Panc1 (cell line): Measurements from ENCODE around the gene NIPBL. TPM values are rescaled to one million over a fixed set of nuclear protein-coding genes. Genes with fewer than 3 reads are reported as not detected.

ENCODE experiments used
- ATAC-seq: fragments of 200-7000 bp; cut with Tn5 transposase; 2 replicates; pipeline ENCODE4 v1.9.1; 2020; ENCODE audit warnings: mild to moderate bottlenecking, moderate library complexity
- BruUV-seq: library from RNA; stranded (reverse); fragments of 400-500 nt; replicated peaks from 2 replicates; lab custom pipeline; 2021; lab: Mats Ljungman, UMichigan
- CTCF ChIA-PET: fragments of 300-600 bp; sonication (Branson Sonifier 250); formaldehyde crosslinking; loops from one replicate; lab custom pipeline; 2022; ENCODE audit warnings: antibody characterized with exemption; lab: Charles Lee
- POLR2A ChIA-PET: fragments of 300-600 bp; sonication (Branson Sonifier 250); formaldehyde crosslinking; loops from one replicate; lab custom pipeline; 2022; ENCODE audit warnings: antibody characterized with exemption; lab: Charles Lee
- DNase-seq: peaks from one replicate; pipeline ENCODE4 v3.0.0-alpha.2; 2010; ENCODE audit warnings: low read depth, low spot score
- H3K27ac ChIP-seq: 2 replicates; pipeline ENCODE4 v1.5.1; 2011; ENCODE audit warnings: mild to moderate bottlenecking, low read length, inconsistent platforms
- H3K27me3 ChIP-seq: fragments of 200-500 bp; sonication (Bioruptor generic); 2 replicates; pipeline ENCODE4 v1.6.0; 2014; ENCODE audit warnings: low read length, inconsistent platforms; ENCODE audit not compliant: control insufficient read depth, insufficient read depth
- H3K36me3 ChIP-seq: fragments of 200-500 bp; sonication (Bioruptor generic); 2 replicates; pipeline ENCODE4 v1.5.1; 2014; ENCODE audit warnings: inconsistent platforms, mild to moderate bottlenecking, low read length, moderate library complexity; ENCODE audit not compliant: control insufficient read depth, insufficient read depth
- H3K4me1 ChIP-seq: 2 replicates; pipeline ENCODE4 v1.5.1; 2011; ENCODE audit warnings: inconsistent platforms, mild to moderate bottlenecking, low read length, moderate library complexity; ENCODE audit not compliant: control insufficient read depth, insufficient read depth
- H3K4me3 ChIP-seq, 2 experiments: 2 replicates each; pipeline ENCODE4 v1.5.1; 2011 to 2012; ENCODE audit warnings: low read depth in 2 of 2, low read length in 2 of 2, mild to moderate bottlenecking in 2 of 2, inconsistent platforms in 1 of 2, moderate library complexity in 1 of 2
- H3K9me3 ChIP-seq: fragments of 200-500 bp; sonication (Bioruptor generic); 2 replicates; pipeline ENCODE4 v1.5.1; 2014; ENCODE audit warnings: low read depth, mild to moderate bottlenecking, inconsistent platforms, low read length, moderate library complexity; ENCODE audit not compliant: control insufficient read depth, insufficient read depth
- CTCF ChIP-seq: fragments of 450-650 bp; IDR thresholded peaks from 2 replicates; pipeline ENCODE4 v1.5.1; 2017; ENCODE audit warnings: mild to moderate bottlenecking
- POLR2AphosphoS5 ChIP-seq: IDR thresholded peaks from 2 replicates; pipeline ENCODE4 v1.6.1; 2012; ENCODE audit warnings: mild to moderate bottlenecking, low read depth, low read length, moderate library complexity
- REST ChIP-seq, 2 experiments: IDR thresholded peaks; 2 replicates each; pipeline ENCODE4 v1.6.1; 2011 to 2012; ENCODE audit warnings: low read depth in 2 of 2, control low read depth in 1 of 2, low read length in 1 of 2, mild to moderate bottlenecking in 1 of 2, moderate library complexity in 1 of 2; ENCODE audit not compliant: insufficient read depth in 1 of 2
- SIN3A ChIP-seq: IDR thresholded peaks from 2 replicates; pipeline ENCODE4 v1.6.1; 2012; ENCODE audit warnings: low read depth, mild to moderate bottlenecking, low read length, moderate library complexity, borderline replicate concordance; ENCODE audit not compliant: insufficient read depth
- TCF7L2 ChIP-seq: IDR thresholded peaks from 2 replicates; pipeline ENCODE4 v1.6.1; 2011; ENCODE audit warnings: mild to moderate bottlenecking, low read depth, low read length, inconsistent platforms
- in situ Hi-C: cut with HindIII; loops from 2 replicates; pipeline ENCODE4 v1.10.0; 2016; ENCODE audit warnings: low sequenced_read_pairs, low pct_unique_long_range_greater_than_20kb
- intact Hi-C: fragments of 100-400 bp; cut with micrococcal nuclease; formaldehyde crosslinking; loops from one replicate; pipeline ENCODE4 v1.10.0; 2022; ENCODE audit not compliant: unreplicated experiment
- total RNA-seq: library from RNA; stranded (reverse); gene quantifications from one replicate; pipeline ENCODE4 v1.2.1, GENCODE V29; 2021; ENCODE audit not compliant: unreplicated experiment

The NIPBL gene
- total RNA-seq, 1 experiment from 2014 or later, result 41.6 TPM

GRCh38 chr5:36985387-36985786, 108.8 kb downstream of the NIPBL start:
- Histone ChIP-seq H3K27ac (no peak overlapping the region), H3K36me3 (no peaks in the 10 kb centered on the region; the same call in 1 of the 2 replicates), H3K4me3 (no peak overlapping the region), H3K9me3 (no peaks in the 10 kb centered on the region), H3K4me1 (no peaks in the 10 kb centered on the region; the same call in 1 of the 2 replicates), H3K27me3 (no peaks in the 10 kb centered on the region)
- ATAC-seq, result no peak
- no peak for DNase-seq
- POLR2A ChIA-PET, result no interaction called here
- CTCF ChIA-PET, result no interaction called here
- TF ChIP-seq CTCF (no peak), SIN3A (no peak), TCF7L2 (no peak), POLR2AphosphoS5 (no peak), REST (IDR thresholded peaks at IDR 0.05; ENCODE audit: insufficient read depth in 1 of 2, low read depth in 2 of 2, low read length in 1 of 2) (no peak)
- in situ Hi-C loops (no loop called here), intact Hi-C loops (no loop called here)
- no TSS peak for BruUV-seq

DNA sequence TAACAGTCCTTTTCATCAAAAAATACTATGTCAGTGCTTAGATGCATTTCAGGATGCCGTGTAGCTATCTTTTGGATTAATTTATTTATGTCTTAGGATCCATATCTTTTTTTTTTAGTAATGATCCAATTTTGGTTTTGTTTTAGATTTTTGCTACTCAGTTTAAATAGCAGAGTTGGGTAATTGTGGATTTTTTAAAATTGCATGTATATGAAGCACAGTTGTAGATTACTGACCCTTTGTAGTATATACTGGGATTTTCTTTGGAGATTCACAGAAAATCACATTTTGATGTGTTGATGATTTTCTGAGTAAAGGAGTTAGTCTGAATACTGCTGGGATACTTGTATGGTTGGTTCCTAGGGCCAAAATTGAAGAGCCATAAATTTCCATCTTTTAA, 111.8 kb downstream of the NIPBL start:
- Histone ChIP-seq H3K4me1 (no peaks in the 10 kb centered on the region), H3K36me3 (no peaks in the 10 kb centered on the region; the same call in 1 of the 2 replicates), H3K27ac (no peak overlapping the region), H3K9me3 (no peaks in the 10 kb centered on the region), H3K4me3 (no peak overlapping the region), H3K27me3 (no peaks in the 10 kb centered on the region)
- ChIA-PET CTCF (no interaction called here), POLR2A (interaction anchor here (0.6 kb wide), 1 partner anchor 16 kb away, joined by 3 read pairs; no protein-coding TSS in a partner anchor)
- intact Hi-C loops, result no loop called here
- ATAC-seq, result no peak
- in situ Hi-C loops, result no loop called here
- no peak for DNase-seq
- no TSS peak for BruUV-seq
- TF ChIP-seq SIN3A (no peak), REST (IDR thresholded peaks at IDR 0.05; ENCODE audit: insufficient read depth in 1 of 2, low read depth in 2 of 2, low read length in 1 of 2) (no peak), CTCF (no peak), TCF7L2 (no peak), POLR2AphosphoS5 (no peak)
